HCT116 (cell line): Measurements from ENCODE around the gene TBC1D30. TPM values are rescaled to one million over a fixed set of nuclear protein-coding genes. Genes with fewer than 3 reads are reported as not detected.

ENCODE experiments used
- ATAC-seq: fragments of 200-7000 bp; cut with Tn5 transposase; 2 replicates; pipeline ENCODE4 v1.9.1; 2020; ENCODE audit warnings: mild to moderate bottlenecking, moderate library complexity
- BruUV-seq: library from RNA; stranded (reverse); fragments of 400-500 nt; replicated peaks from 2 replicates; lab custom pipeline; 2021; lab: Mats Ljungman, UMichigan
- CTCF ChIA-PET: fragments of 300-600 bp; sonication (Branson Sonifier 250); formaldehyde crosslinking; loops from one replicate; lab custom pipeline; 2021; ENCODE audit warnings: antibody characterized with exemption; lab: Charles Lee
- POLR2A ChIA-PET: fragments of 300-600, 350-600 bp; sonication (Branson Sonifier 250); formaldehyde crosslinking; loops from one replicate; lab custom pipeline; 2021; ENCODE audit warnings: antibody characterized with exemption; lab: Charles Lee
- RAD21 ChIA-PET, 2 experiments: fragments of 300-600 bp; sonication (Branson Sonifier 250); formaldehyde crosslinking; loops; one replicate each; lab custom pipeline; 2023; ENCODE audit warnings: low total read pairs in 2 of 2; ENCODE audit not compliant: uncharacterized antibody in 2 of 2, unreplicated experiment in 2 of 2, low non-redundant PET in 1 of 2; lab: Charles Lee
- DNase-seq: peaks from one replicate; pipeline ENCODE4 v3.0.0-alpha.2; 2010; ENCODE audit warnings: low read depth, low spot score
- H2AFZ ChIP-seq: fragments of 200-600 bp; shearing (Covaris generic), sonication (generic); 2 replicates; pipeline ENCODE4 v1.6.1; 2017; ENCODE audit warnings: low read depth, mixed run types, mixed read lengths, antibody characterized with exemption, low read length; ENCODE audit not compliant: poor library complexity, severe bottlenecking
- H3K27ac ChIP-seq: 2 replicates; pipeline ENCODE4 v1.5.1; 2012; ENCODE audit warnings: low read depth, low read length
- H3K27me3 ChIP-seq: fragments of 200-600 bp; sonication (generic); 2 replicates; pipeline ENCODE4 v1.6.1; 2016; ENCODE audit warnings: mixed run types, low read length, mixed read lengths; ENCODE audit not compliant: insufficient read depth
- H3K36me3 ChIP-seq, 2 experiments: fragments of 200-500 bp in 1 of 2; fragments of 200-600 bp in 1 of 2; sonication (Bioruptor generic) in 1 of 2; sonication (generic) in 1 of 2; 2 replicates each; pipeline versions ENCODE4 v1.5.1 to v1.6.1; 2014 to 2016; ENCODE audit warnings: low read length in 2 of 2, inconsistent platforms in 1 of 2, mixed read lengths in 1 of 2, mixed run types in 1 of 2; ENCODE audit not compliant: insufficient read depth in 2 of 2, control insufficient read depth in 1 of 2
- H3K4me1 ChIP-seq, 2 experiments: fragments of 200-600 bp in 1 of 2; sonication (generic) in 1 of 2; 2 replicates each; pipeline versions ENCODE4 v1.5.1 to v1.6.1; 2012 to 2017; ENCODE audit warnings: low read length in 2 of 2, inconsistent platforms in 1 of 2, mild to moderate bottlenecking in 1 of 2, mixed read lengths in 1 of 2, mixed run types in 1 of 2, moderate library complexity in 1 of 2; ENCODE audit not compliant: insufficient read depth in 2 of 2, control insufficient read depth in 1 of 2
- H3K4me2 ChIP-seq: fragments of 200-600 bp; sonication (generic); 2 replicates; pipeline ENCODE4 v1.6.1; 2017; ENCODE audit warnings: mixed run types, low read length, mixed read lengths
- H3K4me3 ChIP-seq, 2 experiments: fragments of 200-600 bp in 1 of 2; sonication (generic) in 1 of 2; replicated peaks in 1 of 2; 2 replicates each; pipeline ENCODE4 v1.5.1; 2011 to 2016; ENCODE audit warnings: low read length in 2 of 2, control low read depth in 1 of 2, low read depth in 1 of 2, mild to moderate bottlenecking in 1 of 2, mixed read lengths in 1 of 2, mixed run types in 1 of 2
- H3K79me2 ChIP-seq: fragments of 200-600 bp; sonication (generic); 2 replicates; pipeline ENCODE4 v1.6.1; 2017; ENCODE audit warnings: mild to moderate bottlenecking, mixed run types, low read length, moderate library complexity, mixed read lengths; ENCODE audit not compliant: insufficient read depth
- H3K9ac ChIP-seq: fragments of 200-600 bp; sonication (generic); 2 replicates; pipeline ENCODE4 v1.6.1; 2016; ENCODE audit warnings: low read length, mixed read lengths
- H3K9me2 ChIP-seq: fragments of 200-600 bp; sonication (generic), shearing (Covaris generic); 2 replicates; pipeline ENCODE4 v1.6.1; 2017; ENCODE audit warnings: mixed run types, mild to moderate bottlenecking, moderate library complexity; ENCODE audit not compliant: insufficient read depth
- H3K9me3 ChIP-seq, 2 experiments: fragments of 200-500 bp in 1 of 2; fragments of 200-600 bp in 1 of 2; sonication (Bioruptor generic) in 1 of 2; sonication (generic) in 1 of 2; 2 replicates each; pipeline ENCODE4 v1.6.1; 2014 to 2017; ENCODE audit warnings: low read length in 2 of 2, mixed read lengths in 2 of 2, inconsistent platforms in 1 of 2, low read depth in 1 of 2, mild to moderate bottlenecking in 1 of 2, mixed run types in 1 of 2, moderate library complexity in 1 of 2; ENCODE audit not compliant: control insufficient read depth in 1 of 2, insufficient read depth in 1 of 2
- H4K20me1 ChIP-seq: fragments of 200-600 bp; sonication (generic), shearing (Covaris generic); 2 replicates; pipeline ENCODE4 v1.6.1; 2017; ENCODE audit warnings: mixed run types, mild to moderate bottlenecking, moderate library complexity; ENCODE audit not compliant: insufficient read depth
- CBX3 ChIP-seq: IDR thresholded peaks from 2 replicates; pipeline ENCODE4 v1.6.1; 2012; ENCODE audit warnings: low read depth
- ELF1 ChIP-seq: IDR thresholded peaks from 2 replicates; pipeline ENCODE4 v1.6.1; 2012; ENCODE audit warnings: low read depth, borderline replicate concordance
- EZH2 ChIP-seq: fragments of 200-600 bp; sonication (generic); IDR thresholded peaks from 2 replicates; pipeline ENCODE4 v1.6.1; 2017; ENCODE audit warnings: antibody characterized with exemption, mixed run types
- EZH2phosphoT487 ChIP-seq: fragments of 200-600 bp; IDR thresholded peaks from 2 replicates; pipeline ENCODE4 v1.6.1; 2018; ENCODE audit warnings: antibody characterized with exemption, borderline replicate concordance
- FOSL1 ChIP-seq: IDR thresholded peaks from 2 replicates; pipeline ENCODE4 v1.6.1; 2012; ENCODE audit warnings: low read depth
- POLR2AphosphoS5 ChIP-seq: IDR thresholded peaks from 2 replicates; pipeline ENCODE4 v1.6.1; 2011; ENCODE audit warnings: mild to moderate bottlenecking, low read depth, low read length, moderate library complexity
- RAD21 ChIP-seq: IDR thresholded peaks from 2 replicates; pipeline ENCODE4 v1.6.1; 2012; ENCODE audit warnings: low read depth, mild to moderate bottlenecking
- TCF7L2 ChIP-seq: IDR thresholded peaks from 2 replicates; pipeline ENCODE4 v1.7.0; 2011; ENCODE audit warnings: borderline replicate concordance, inconsistent platforms; ENCODE audit not compliant: insufficient read depth, insufficient read length; ENCODE audit errors: extremely low read depth
- YY1 ChIP-seq: IDR thresholded peaks from 2 replicates; pipeline ENCODE4 v1.6.1; 2011; ENCODE audit warnings: low read length, low read depth, moderate library complexity, mild to moderate bottlenecking; ENCODE audit not compliant: insufficient replicate concordance; ENCODE audit errors: extremely low read depth
- intact Hi-C: fragments of 100-400 bp; cut with micrococcal nuclease; formaldehyde crosslinking; loops from 2 replicates; pipeline ENCODE4 v1.10.0; 2022
- total RNA-seq: library from RNA; stranded (reverse); gene quantifications from one replicate; pipeline ENCODE4 v1.2.1, GENCODE V29; 2021; ENCODE audit not compliant: unreplicated experiment
- TF ChIP-seq, protein P1 (sequence below): IDR thresholded peaks from 2 replicates; pipeline ENCODE4 v1.6.1; 2011; ENCODE audit warnings: mild to moderate bottlenecking, low read length, moderate library complexity; ENCODE audit not compliant: insufficient replicate concordance; ENCODE audit errors: extremely low read depth
- TF ChIP-seq, protein P2 (sequence below): IDR thresholded peaks from 2 replicates; pipeline ENCODE4 v1.6.1; 2012; ENCODE audit warnings: low read depth

TBC1D30 gene
- total RNA-seq, 1 experiment from 2014 or later, result 24.1 TPM

DNA sequence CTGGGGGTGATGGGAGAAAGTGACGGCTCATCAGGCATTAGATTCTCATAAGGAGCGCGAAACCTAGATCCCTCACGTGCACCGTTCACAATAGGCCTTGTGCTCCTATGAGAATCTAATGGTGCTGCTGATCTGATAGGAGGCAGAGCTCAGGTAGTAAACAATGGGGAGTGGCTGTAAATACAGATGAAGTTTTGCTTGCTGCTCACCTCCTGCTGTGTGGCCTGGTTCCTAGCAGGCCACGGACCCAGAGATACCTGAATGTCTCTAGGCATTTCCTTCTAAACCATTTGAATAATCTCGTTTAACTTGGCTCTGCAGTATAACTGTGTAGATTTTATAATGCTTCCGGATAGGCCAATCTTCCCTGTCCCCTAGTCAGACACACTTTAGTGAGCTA, 13.0 kb downstream of the TBC1D30 start:
- TF ChIP-seq, protein P1, sequence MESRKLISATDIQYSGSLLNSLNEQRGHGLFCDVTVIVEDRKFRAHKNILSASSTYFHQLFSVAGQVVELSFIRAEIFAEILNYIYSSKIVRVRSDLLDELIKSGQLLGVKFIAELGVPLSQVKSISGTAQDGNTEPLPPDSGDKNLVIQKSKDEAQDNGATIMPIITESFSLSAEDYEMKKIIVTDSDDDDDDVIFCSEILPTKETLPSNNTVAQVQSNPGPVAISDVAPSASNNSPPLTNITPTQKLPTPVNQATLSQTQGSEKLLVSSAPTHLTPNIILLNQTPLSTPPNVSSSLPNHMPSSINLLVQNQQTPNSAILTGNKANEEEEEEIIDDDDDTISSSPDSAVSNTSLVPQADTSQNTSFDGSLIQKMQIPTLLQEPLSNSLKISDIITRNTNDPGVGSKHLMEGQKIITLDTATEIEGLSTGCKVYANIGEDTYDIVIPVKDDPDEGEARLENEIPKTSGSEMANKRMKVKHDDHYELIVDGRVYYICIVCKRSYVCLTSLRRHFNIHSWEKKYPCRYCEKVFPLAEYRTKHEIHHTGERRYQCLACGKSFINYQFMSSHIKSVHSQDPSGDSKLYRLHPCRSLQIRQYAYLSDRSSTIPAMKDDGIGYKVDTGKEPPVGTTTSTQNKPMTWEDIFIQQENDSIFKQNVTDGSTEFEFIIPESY, result no peak
- no peak for TF ChIP-seq TCF7L2
- no peak for TF ChIP-seq EZH2phosphoT487
- no peak for TF ChIP-seq YY1
- TF ChIP-seq CBX3, result no peak
- TF ChIP-seq EZH2, result no peak
- TF ChIP-seq FOSL1, result no peak
- TF ChIP-seq, all 23 proteins: peak for 0
- ATAC-seq (no peak), DNase-seq (no peak)
- CTCF ChIA-PET, result no interaction called here
- Histone ChIP-seq H4K20me1 (no peaks in the 10 kb centered on the region), H3K9ac (no peak overlapping the region), H3K9me3 (0 out of 4 replicates have a peak, but pooled peaks cover 0 to 4% of the 10 kb centered on the region in 2 experiments), H3K9me2 (no peaks in the 10 kb centered on the region), H3K27me3 (no peaks in the 10 kb centered on the region), H2AFZ (no peak overlapping the region), H3K4me3 (no peak overlapping the region), H3K4me1 (no peaks in the 10 kb centered on the region), H3K4me2 (no peak overlapping the region), H3K27ac (no peak overlapping the region), H3K79me2 (no peaks in the 10 kb centered on the region), H3K36me3 (peaks cover 4 to 24% of the 10 kb centered on the region in 2 experiments)
- POLR2A ChIA-PET, result no interaction called here
- no TSS peak for BruUV-seq
- RAD21 ChIA-PET, result no interaction called here
- intact Hi-C loops, result no loop called here

DNA sequence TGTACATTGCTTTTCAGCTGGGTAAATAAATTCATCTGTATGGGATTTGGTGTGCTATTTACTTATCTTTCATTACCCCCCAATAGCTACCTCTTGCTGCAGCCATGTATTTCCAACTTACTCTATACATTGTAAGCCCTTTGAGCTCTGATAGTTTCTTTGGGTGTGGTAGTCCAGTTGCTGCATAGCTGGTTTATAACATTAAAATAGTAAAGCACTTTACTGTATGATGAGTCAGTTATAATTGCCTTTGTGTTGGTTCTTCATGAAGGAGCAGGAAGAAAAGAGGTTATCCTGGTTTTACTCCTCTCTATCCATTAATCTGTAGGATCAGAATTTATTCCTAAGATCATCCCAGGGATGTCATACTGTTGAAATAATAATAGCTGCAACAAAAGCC, 15.7 kb downstream of the TBC1D30 start:
- DNase-seq (no peak), ATAC-seq (no peak)
- intact Hi-C loops, result no loop called here
- Histone ChIP-seq H3K9ac (no peak overlapping the region), H3K27me3 (no peaks in the 10 kb centered on the region), H3K4me1 (no peaks in the 10 kb centered on the region), H4K20me1 (no peaks in the 10 kb centered on the region), H3K4me3 (no peak overlapping the region), H2AFZ (no peak overlapping the region), H3K9me3 (no peaks in the 10 kb centered on the region), H3K79me2 (no peaks in the 10 kb centered on the region), H3K9me2 (no peaks in the 10 kb centered on the region), H3K27ac (no peak overlapping the region), H3K36me3 (peaks cover 8 to 23% of the 10 kb centered on the region in 2 experiments; a peak in 3 of 4 replicates), H3K4me2 (no peak overlapping the region)
- POLR2A ChIA-PET, result no interaction called here
- no TSS peak for BruUV-seq
- RAD21 ChIA-PET, result no interaction called here
- CTCF ChIA-PET, result no interaction called here
- TF ChIP-seq EZH2phosphoT487 (no peak), TCF7L2 (no peak), FOSL1 (no peak), ELF1 (no peak), POLR2AphosphoS5 (no peak), RAD21 (no peak)
- TF ChIP-seq, protein P2, sequence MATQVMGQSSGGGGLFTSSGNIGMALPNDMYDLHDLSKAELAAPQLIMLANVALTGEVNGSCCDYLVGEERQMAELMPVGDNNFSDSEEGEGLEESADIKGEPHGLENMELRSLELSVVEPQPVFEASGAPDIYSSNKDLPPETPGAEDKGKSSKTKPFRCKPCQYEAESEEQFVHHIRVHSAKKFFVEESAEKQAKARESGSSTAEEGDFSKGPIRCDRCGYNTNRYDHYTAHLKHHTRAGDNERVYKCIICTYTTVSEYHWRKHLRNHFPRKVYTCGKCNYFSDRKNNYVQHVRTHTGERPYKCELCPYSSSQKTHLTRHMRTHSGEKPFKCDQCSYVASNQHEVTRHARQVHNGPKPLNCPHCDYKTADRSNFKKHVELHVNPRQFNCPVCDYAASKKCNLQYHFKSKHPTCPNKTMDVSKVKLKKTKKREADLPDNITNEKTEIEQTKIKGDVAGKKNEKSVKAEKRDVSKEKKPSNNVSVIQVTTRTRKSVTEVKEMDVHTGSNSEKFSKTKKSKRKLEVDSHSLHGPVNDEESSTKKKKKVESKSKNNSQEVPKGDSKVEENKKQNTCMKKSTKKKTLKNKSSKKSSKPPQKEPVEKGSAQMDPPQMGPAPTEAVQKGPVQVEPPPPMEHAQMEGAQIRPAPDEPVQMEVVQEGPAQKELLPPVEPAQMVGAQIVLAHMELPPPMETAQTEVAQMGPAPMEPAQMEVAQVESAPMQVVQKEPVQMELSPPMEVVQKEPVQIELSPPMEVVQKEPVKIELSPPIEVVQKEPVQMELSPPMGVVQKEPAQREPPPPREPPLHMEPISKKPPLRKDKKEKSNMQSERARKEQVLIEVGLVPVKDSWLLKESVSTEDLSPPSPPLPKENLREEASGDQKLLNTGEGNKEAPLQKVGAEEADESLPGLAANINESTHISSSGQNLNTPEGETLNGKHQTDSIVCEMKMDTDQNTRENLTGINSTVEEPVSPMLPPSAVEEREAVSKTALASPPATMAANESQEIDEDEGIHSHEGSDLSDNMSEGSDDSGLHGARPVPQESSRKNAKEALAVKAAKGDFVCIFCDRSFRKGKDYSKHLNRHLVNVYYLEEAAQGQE, result no peak
- TF ChIP-seq, protein P1, result no peak
